ENCODE results near the gene CAMK1D.

Gene CAMK1D

GRCh38 chr10:12635127-12635541, 285.8 kb downstream of the CAMK1D start:
- no peak overlapping the region for H3K9ac ChIP-seq
- H3K4me2 ChIP-seq, result no peak overlapping the region
- no peak overlapping the region for H2AFZ ChIP-seq (ENCODE audit: low read depth)
- peaks cover 14% of the 10 kb centered on the region for H3K4me1 ChIP-seq (ENCODE audit: low read depth, poor library complexity, severe bottlenecking)
- H3K27ac ChIP-seq, result no peak overlapping the region
- TF ChIP-seq CTCF (conservative IDR thresholded peaks at IDR 0.05; ENCODE audit: low read depth, low read length), result no peak
- H4K20me1 ChIP-seq (ENCODE audit: insufficient read depth), result no peaks in the 10 kb centered on the region
- no peaks in the 10 kb centered on the region for H3K36me3 ChIP-seq (ENCODE audit: insufficient read depth)
- no peaks in the 10 kb centered on the region for H3K27me3 ChIP-seq (ENCODE audit: insufficient read depth, low read depth)
- no peak overlapping the region for H3K4me3 ChIP-seq (IDR thresholded peaks at IDR 0.05; ENCODE audit: insufficient read depth, low read depth, low read length)
- H3K79me2 ChIP-seq (ENCODE audit: insufficient read depth, low read depth), result no peaks in the 10 kb centered on the region

DNA sequence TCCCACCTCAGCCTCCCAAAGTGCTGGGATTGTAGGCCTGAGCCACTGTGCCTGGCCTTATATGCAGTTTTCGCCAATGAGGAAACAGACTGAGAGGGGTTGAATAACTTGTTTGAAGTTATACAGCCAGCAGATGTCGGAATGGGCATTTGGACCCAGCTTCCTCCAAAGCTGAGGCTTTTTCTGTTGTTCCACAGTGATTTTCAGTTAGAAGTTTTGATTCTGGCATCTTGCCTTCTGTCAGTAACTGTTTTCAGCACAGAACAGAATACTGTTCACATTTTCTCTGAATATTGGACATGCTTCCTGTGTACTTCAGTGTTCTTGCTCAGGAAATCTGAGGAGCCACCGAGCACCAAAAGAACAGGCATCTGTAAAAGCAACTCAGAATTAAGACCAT, 287.2 kb downstream of the CAMK1D start:
- Histone ChIP-seq H3K4me2 (no peak overlapping the region), H3K27ac (no peak overlapping the region), H4K20me1 (ENCODE audit: insufficient read depth) (no peaks in the 10 kb centered on the region), H3K79me2 (ENCODE audit: insufficient read depth, low read depth) (no peaks in the 10 kb centered on the region), H3K27me3 (ENCODE audit: insufficient read depth, low read depth) (no peaks in the 10 kb centered on the region), H2AFZ (ENCODE audit: low read depth) (no peak overlapping the region), H3K4me3 (IDR thresholded peaks at IDR 0.05; ENCODE audit: insufficient read depth, low read depth, low read length) (no peak overlapping the region), H3K9ac (no peak overlapping the region), H3K4me1 (ENCODE audit: low read depth, poor library complexity, severe bottlenecking) (peaks cover 14% of the 10 kb centered on the region), H3K36me3 (ENCODE audit: insufficient read depth) (no peaks in the 10 kb centered on the region)
- no peak for TF ChIP-seq CTCF (conservative IDR thresholded peaks at IDR 0.05; ENCODE audit: low read depth, low read length)

GRCh38 chr10:12637649-12638048, 288.3 kb downstream of the CAMK1D start:
- Histone ChIP-seq H3K27me3 (ENCODE audit: insufficient read depth, low read depth) (no peaks in the 10 kb centered on the region), H4K20me1 (ENCODE audit: insufficient read depth) (no peaks in the 10 kb centered on the region), H2AFZ (ENCODE audit: low read depth) (no peak overlapping the region), H3K27ac (no peak overlapping the region), H3K4me1 (ENCODE audit: low read depth, poor library complexity, severe bottlenecking) (peaks cover 14% of the 10 kb centered on the region), H3K79me2 (ENCODE audit: insufficient read depth, low read depth) (no peaks in the 10 kb centered on the region), H3K4me3 (IDR thresholded peaks at IDR 0.05; ENCODE audit: insufficient read depth, low read depth, low read length) (no peak overlapping the region), H3K9ac (no peak overlapping the region), H3K4me2 (peak overlapping the region; percentile 49; the same call in 1 of the 2 replicates), H3K36me3 (ENCODE audit: insufficient read depth) (no peaks in the 10 kb centered on the region)
- TF ChIP-seq CTCF (conservative IDR thresholded peaks at IDR 0.05; ENCODE audit: low read depth, low read length), result no peak

DNA sequence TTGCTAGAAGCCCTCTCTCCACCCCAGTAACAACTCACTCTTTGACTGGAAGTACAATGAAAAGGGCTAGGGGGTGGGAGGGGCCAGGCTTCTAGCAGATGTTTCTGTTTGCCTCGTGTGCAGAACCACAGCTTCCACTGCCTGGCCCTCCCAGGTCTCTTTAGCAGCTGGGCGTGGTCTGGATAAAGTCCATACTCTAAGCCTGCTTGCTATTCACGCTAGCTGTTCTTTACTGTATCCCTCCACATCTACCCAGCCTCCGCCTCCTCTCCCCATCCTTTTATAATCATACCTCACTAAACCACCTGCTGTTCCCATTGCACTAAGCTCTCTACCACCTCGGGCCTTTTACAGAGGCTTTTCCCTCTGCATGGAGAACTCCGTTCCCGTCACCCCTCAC, 288.8 kb downstream of the CAMK1D start:
- TF ChIP-seq CTCF (conservative IDR thresholded peaks at IDR 0.05; ENCODE audit: low read depth, low read length), result no peak
- H3K79me2 ChIP-seq (ENCODE audit: insufficient read depth, low read depth), result no peaks in the 10 kb centered on the region
- H4K20me1 ChIP-seq (ENCODE audit: insufficient read depth), result no peaks in the 10 kb centered on the region
- no peak overlapping the region for H3K27ac ChIP-seq
- H3K4me2 ChIP-seq, result peak overlapping the region; percentile 49; the same call in 1 of the 2 replicates
- H3K4me1 ChIP-seq (ENCODE audit: low read depth, poor library complexity, severe bottlenecking), result peaks cover 14% of the 10 kb centered on the region
- H3K27me3 ChIP-seq (ENCODE audit: insufficient read depth, low read depth), result no peaks in the 10 kb centered on the region
- no peaks in the 10 kb centered on the region for H3K36me3 ChIP-seq (ENCODE audit: insufficient read depth)
- H3K4me3 ChIP-seq (IDR thresholded peaks at IDR 0.05; ENCODE audit: insufficient read depth, low read depth, low read length), result no peak overlapping the region
- H2AFZ ChIP-seq (ENCODE audit: low read depth), result no peak overlapping the region
- no peak overlapping the region for H3K9ac ChIP-seq
